T-cell (primary cell): ENCODE results near the gene ZNF462. TPM values are rescaled to one million over a fixed set of nuclear protein-coding genes. Genes with fewer than 3 reads are reported as not detected.

Source experiments
- ATAC-seq, 4 experiments: fragments of 200-7000 bp in 3 of 4; fragments of 150-1000 bp in 1 of 4; cut with Tn5 transposase; replicated peaks in 1 of 4; 1 replicate in 3 of 4; 2 replicates in 1 of 4; pipeline ENCODE4 v1.10.0; 2021; ENCODE audit warnings: moderate library complexity in 3 of 4, mild to moderate bottlenecking in 2 of 4, moderate number of reproducible peaks in 1 of 4
- CTCF ChIA-PET, 2 donors: fragments of 300-600 bp; sonication (Branson Sonifier 250); formaldehyde crosslinking; loops; one replicate each; lab custom pipeline; 2022; ENCODE audit warnings: antibody characterized with exemption in 2 of 2; lab: Charles Lee
- POLR2A ChIA-PET, 2 donors: fragments of 300-600 bp; sonication (Branson Sonifier 250); formaldehyde crosslinking; loops; one replicate each; lab custom pipeline; 2022; ENCODE audit warnings: antibody characterized with exemption in 2 of 2; lab: Charles Lee
- DNase-seq, 35 experiments: peaks; one replicate each; pipeline versions ENCODE4 v3.0.0 to v3.0.0-alpha.2; 2013 to 2023
- H3K27ac ChIP-seq: one replicate; pipeline ENCODE4 v1.5.1; 2013; ENCODE audit warnings: low read length
- H3K27me3 ChIP-seq, 2 experiments: replicated peaks in 1 of 2; 1 replicate in 1 of 2; 2 replicates in 1 of 2; pipeline versions ENCODE4 v1.6.1 to v1.7.0; 2013; ENCODE audit warnings: low read length in 1 of 2, mixed read lengths in 1 of 2; ENCODE audit not compliant: control insufficient read depth in 2 of 2, insufficient read depth in 2 of 2; ENCODE audit errors: extremely low read depth in 1 of 2
- H3K36me3 ChIP-seq, 2 donors: 1 replicate in 1 of 2; 2 replicates in 1 of 2; pipeline versions ENCODE4 v1.6.1 to v1.7.0; 2013; ENCODE audit warnings: low read length in 1 of 2; ENCODE audit not compliant: control insufficient read depth in 2 of 2, insufficient read depth in 1 of 2; ENCODE audit errors: extremely low read depth in 1 of 2
- H3K4me1 ChIP-seq, 2 experiments: 1 replicate in 1 of 2; 2 replicates in 1 of 2; pipeline versions ENCODE4 v1.6.1 to v1.7.0; 2013; ENCODE audit warnings: low read length in 2 of 2, mixed read lengths in 1 of 2; ENCODE audit not compliant: insufficient read depth in 2 of 2, control insufficient read depth in 1 of 2; ENCODE audit errors: extremely low read depth in 1 of 2
- H3K4me3 ChIP-seq, 2 donors: 1 replicate in 1 of 2; 2 replicates in 1 of 2; pipeline versions ENCODE4 v1.5.1 to v1.7.0; 2013; ENCODE audit warnings: mild to moderate bottlenecking in 2 of 2, low read length in 1 of 2, moderate library complexity in 1 of 2; ENCODE audit not compliant: control insufficient read depth in 1 of 2; ENCODE audit errors: extremely low read depth in 1 of 2
- H3K9me3 ChIP-seq: 2 replicates; pipeline ENCODE4 v1.7.0; 2013
- H3K27ac Mint-ChIP-seq, 2 donors: one replicate each; pipeline ENCODE4 v1.8.0; 2020 to 2021; ENCODE audit warnings: mild to moderate bottlenecking in 2 of 2, mixed read lengths in 2 of 2
- H3K27me3 Mint-ChIP-seq, 2 donors: one replicate each; pipeline ENCODE4 v1.8.0; 2021 to 2022; ENCODE audit warnings: mixed read lengths in 2 of 2
- H3K36me3 Mint-ChIP-seq: one replicate; pipeline ENCODE4 v1.8.0; 2021; ENCODE audit warnings: mixed read lengths
- H3K4me1 Mint-ChIP-seq, 3 donors: one replicate each; pipeline ENCODE4 v1.8.0; 2020 to 2022; ENCODE audit warnings: mixed read lengths in 3 of 3, mild to moderate bottlenecking in 1 of 3
- H3K4me3 Mint-ChIP-seq, 3 donors: one replicate each; pipeline ENCODE4 v1.8.0; 2020 to 2022; ENCODE audit warnings: mild to moderate bottlenecking in 3 of 3, mixed read lengths in 3 of 3, moderate library complexity in 3 of 3
- H3K9me3 Mint-ChIP-seq, 3 donors: one replicate each; pipeline ENCODE4 v1.8.0; 2020 to 2022; ENCODE audit warnings: mixed read lengths in 3 of 3
- WGBS: methylation state at CpG from one replicate; pipeline ENCODE4 v1.1.5; 2013; ENCODE audit warnings: missing lambda C conversion rate; ENCODE audit not compliant: insufficient coverage; 5-methylcytosine and 5-hydroxymethylcytosine counted together
- total RNA-seq, 35 experiments: library from RNA in 6 of 35; stranded (reverse) in 6 of 35; fragments of 120-200 nt in 1 of 35; gene quantifications; one replicate each; pipeline versions ENCODE4 v1.2.1 to v1.2.4 and lab custom pipeline; 2013 to 2026

The ZNF462 gene
- total RNA-seq, 5 donors from 2014 or later (not counting 1 experiment from before 2014, with no cell fraction given), result 1.1 to 5.3 (median 2.5) TPM

GRCh38 chr9:107051392-107051791 lies 188.4 kb downstream of the ZNF462 start:
- Mint-ChIP-seq H3K4me3 (no peak overlapping the region), H3K4me1 (no peaks in the 10 kb centered on the region), H3K9me3 (no peaks in the 10 kb centered on the region), H3K27me3 (no peaks in the 10 kb centered on the region), H3K27ac (no peak overlapping the region), H3K36me3 (no peaks in the 10 kb centered on the region)
- Histone ChIP-seq H3K4me3 (no peak overlapping the region), H3K27me3 (no peaks in the 10 kb centered on the region), H3K4me1 (no peaks in the 10 kb centered on the region), H3K36me3 (no peaks in the 10 kb centered on the region), H3K9me3 (no peaks in the 10 kb centered on the region), H3K27ac (no peak overlapping the region)
- 67% methylated on average over 1 of the region's 1 CpG for WGBS
- no peak for DNase-seq
- no peak for ATAC-seq
- ChIA-PET CTCF (interaction anchor here in 1 of 2 donors (0.6 kb wide), 1 partner anchor 251 kb away, joined by 3 read pairs; no protein-coding TSS in a partner anchor), POLR2A (no interaction called here)

- no peak for ATAC-seq
- H3K9me3 ChIP-seq, result no peaks in the 10 kb centered on the region
- H3K27me3 ChIP-seq, result no peaks in the 10 kb centered on the region
- no peaks in the 10 kb centered on the region for H3K4me1 ChIP-seq
- H3K4me3 ChIP-seq, result no peak overlapping the region
- WGBS, result no CpG with 5 or more reads among the region's 2 CpGs
- Mint-ChIP-seq H3K27ac (no peak overlapping the region), H3K36me3 (no peaks in the 10 kb centered on the region), H3K4me1 (no peaks in the 10 kb centered on the region), H3K4me3 (no peak overlapping the region), H3K9me3 (no peaks in the 10 kb centered on the region), H3K27me3 (no peaks in the 10 kb centered on the region)
- ChIA-PET CTCF (no interaction called here), POLR2A (no interaction called here)
- no peaks in the 10 kb centered on the region for H3K36me3 ChIP-seq
- no peak overlapping the region for H3K27ac ChIP-seq
- no peak for DNase-seq
These were observed 191.2 kb downstream of the ZNF462 start for GRCh38 chr9:107054146-107054545.

GRCh38 chr9:107059220-107059619 lies 196.3 kb downstream of the ZNF462 start:
- Histone ChIP-seq H3K4me1 (no peaks in the 10 kb centered on the region), H3K36me3 (no peaks in the 10 kb centered on the region), H3K27ac (no peak overlapping the region), H3K4me3 (no peak overlapping the region), H3K9me3 (no peaks in the 10 kb centered on the region), H3K27me3 (no peaks in the 10 kb centered on the region)
- H3K4me1 Mint-ChIP-seq, result no peaks in the 10 kb centered on the region
- ATAC-seq (no peak), DNase-seq (no peak)
- H3K36me3 Mint-ChIP-seq, result no peaks in the 10 kb centered on the region
- H3K27me3 Mint-ChIP-seq, result no peaks in the 10 kb centered on the region
- H3K4me3 Mint-ChIP-seq, result no peak overlapping the region
- no CpG with 5 or more reads among the region's 2 CpGs for WGBS
- H3K9me3 Mint-ChIP-seq, result no peaks in the 10 kb centered on the region
- no peak overlapping the region for H3K27ac Mint-ChIP-seq
- ChIA-PET POLR2A (no interaction called here), CTCF (no interaction called here)

GRCh38 chr9:107060062-107060461 lies 197.1 kb downstream of the ZNF462 start:
- ChIA-PET POLR2A (no interaction called here), CTCF (no interaction called here)
- Mint-ChIP-seq H3K9me3 (no peaks in the 10 kb centered on the region), H3K4me1 (no peaks in the 10 kb centered on the region), H3K27me3 (no peaks in the 10 kb centered on the region), H3K27ac (no peak overlapping the region), H3K36me3 (no peaks in the 10 kb centered on the region), H3K4me3 (no peak overlapping the region)
- H3K9me3 ChIP-seq, result no peaks in the 10 kb centered on the region
- no peak overlapping the region for H3K4me3 ChIP-seq
- no peak for ATAC-seq
- no peak for DNase-seq
- no peaks in the 10 kb centered on the region for H3K36me3 ChIP-seq
- no CpG with 5 or more reads among the region's 2 CpGs for WGBS
- no peaks in the 10 kb centered on the region for H3K27me3 ChIP-seq
- no peak overlapping the region for H3K27ac ChIP-seq
- H3K4me1 ChIP-seq, result no peaks in the 10 kb centered on the region
